ENCODE data around the gene FBL. TPM values are rescaled to one million over a fixed set of nuclear protein-coding genes. Genes with fewer than 3 reads are reported as not detected.

FBL gene
- polyA plus RNA-seq, 1 experiment, result 372 TPM

GRCh38 chr19:39864118-39864517 lies 17.9 kb upstream of the FBL start:
- Histone ChIP-seq H3K4me3 (ENCODE audit: low read depth, low read length) (no peak overlapping the region), H3K27me3 (ENCODE audit: control insufficient read depth, insufficient read depth, low read length) (no peaks in the 10 kb centered on the region), H3K36me3 (ENCODE audit: control insufficient read depth, insufficient read depth, low read length) (no peaks in the 10 kb centered on the region)
- ChIA-PET POLR2A (no interaction called here), CTCF (interaction anchor here (0.7 kb wide), 1 partner anchor 18 kb away, joined by 3 read pairs; no protein-coding TSS in a partner anchor)
- no peak for TF ChIP-seq CTCF (IDR thresholded peaks at IDR 0.05; ENCODE audit: insufficient read depth, low read depth, low read length)
- no peak for DNase-seq (ENCODE audit: low read depth)

- Histone ChIP-seq H3K27me3 (ENCODE audit: control insufficient read depth, insufficient read depth, low read length) (no peaks in the 10 kb centered on the region), H3K4me3 (ENCODE audit: low read depth, low read length) (no peak overlapping the region), H3K36me3 (ENCODE audit: control insufficient read depth, insufficient read depth, low read length) (no peaks in the 10 kb centered on the region)
- no peak for TF ChIP-seq CTCF (IDR thresholded peaks at IDR 0.05; ENCODE audit: insufficient read depth, low read depth, low read length)
- ChIA-PET POLR2A (no interaction called here), CTCF (interaction anchor here (1.4 kb wide), 1 partner anchor 15 kb away, joined by 4 read pairs; no protein-coding TSS in a partner anchor)
- DNase-seq (ENCODE audit: low read depth), result no peak
Measured at GRCh38 chr19:39858541-39858940, 12.4 kb upstream of the FBL start.

- DNase-seq (ENCODE audit: low read depth), result no peak
- H3K27me3 ChIP-seq (ENCODE audit: control insufficient read depth, insufficient read depth, low read length), result no peaks in the 10 kb centered on the region
- H3K4me3 ChIP-seq (ENCODE audit: low read depth, low read length), result no peak overlapping the region
- ChIA-PET CTCF (no interaction called here), POLR2A (no interaction called here)
- TF ChIP-seq CTCF (IDR thresholded peaks at IDR 0.05; ENCODE audit: insufficient read depth, low read depth, low read length), result no peak
- H3K36me3 ChIP-seq (ENCODE audit: control insufficient read depth, insufficient read depth, low read length), result no peaks in the 10 kb centered on the region
Measured at GRCh38 chr19:39852882-39853281, 6.7 kb upstream of the FBL start.

GRCh38 chr19:39850892-39851291 lies 4.7 kb upstream of the FBL start:
- no peak for TF ChIP-seq CTCF (IDR thresholded peaks at IDR 0.05; ENCODE audit: insufficient read depth, low read depth, low read length)
- H3K36me3 ChIP-seq (ENCODE audit: control insufficient read depth, insufficient read depth, low read length), result no peaks in the 10 kb centered on the region
- ChIA-PET CTCF (interaction anchor here (1.7 kb wide), 1 partner anchor 8 kb away, joined by 4 read pairs; no protein-coding TSS in a partner anchor), POLR2A (no interaction called here)
- H3K4me3 ChIP-seq (ENCODE audit: low read depth, low read length), result no peak overlapping the region
- no peak for DNase-seq (ENCODE audit: low read depth)
- no peaks in the 10 kb centered on the region for H3K27me3 ChIP-seq (ENCODE audit: control insufficient read depth, insufficient read depth, low read length)

GRCh38 chr19:39848392-39848791 lies 2.2 kb upstream of the FBL start:
- no peak for TF ChIP-seq CTCF (IDR thresholded peaks at IDR 0.05; ENCODE audit: insufficient read depth, low read depth, low read length)
- H3K27me3 ChIP-seq (ENCODE audit: control insufficient read depth, insufficient read depth, low read length), result no peaks in the 10 kb centered on the region
- ChIA-PET CTCF (interaction anchor here (7.8 kb wide), 1 partner anchor 59 kb away, joined by 104 read pairs; no protein-coding TSS in a partner anchor), POLR2A (no interaction called here)
- H3K36me3 ChIP-seq (ENCODE audit: control insufficient read depth, insufficient read depth, low read length), result no peaks in the 10 kb centered on the region
- no peak overlapping the region for H3K4me3 ChIP-seq (ENCODE audit: low read depth, low read length)
- DNase-seq (ENCODE audit: low read depth), result no peak

Measured in BJ (cell line).